GM12801 (cell line): ENCODE data around the gene TTC8.

Experiments used
- CTCF ChIP-seq: IDR thresholded peaks from one replicate; pipeline ENCODE4 v1.5.1; 2011; ENCODE audit warnings: control low read depth; ENCODE audit not compliant: insufficient read length; ENCODE audit errors: extremely low read depth

Gene TTC8

GRCh38 chr14:88792473-88793258, 31.8 kb upstream of the TTC8 start, which contains the start of gene EML5:
TSS of gene EML5 (minus strand) at chr14:88792953. CDS start at chr14:88792503, 450 bp downstream.
- TF ChIP-seq CTCF = no peak

DNA sequence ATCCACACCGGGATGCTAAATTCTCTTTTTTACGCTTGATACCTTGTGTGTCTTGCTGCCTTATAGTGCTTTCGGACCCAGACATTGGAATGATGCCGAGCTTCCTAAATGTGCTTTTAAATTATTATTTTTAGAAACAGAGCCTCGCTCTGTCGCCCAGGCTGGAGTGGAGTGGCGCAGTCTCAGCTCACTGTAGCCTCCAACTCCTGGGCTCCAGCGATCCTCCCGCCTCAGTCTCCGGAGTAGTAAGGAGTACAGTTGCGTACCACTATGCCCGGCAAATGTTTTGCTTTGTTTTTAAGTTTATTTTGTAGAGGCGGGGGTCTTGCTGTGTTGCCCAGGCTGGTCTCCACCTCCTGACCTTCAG, 31.2 kb upstream of the TTC8 start:
- no peak for TF ChIP-seq CTCF

GRCh38 chr14:88798156-88798555, 26.3 kb upstream of the TTC8 start:
- TF ChIP-seq CTCF = no peak

DNA sequence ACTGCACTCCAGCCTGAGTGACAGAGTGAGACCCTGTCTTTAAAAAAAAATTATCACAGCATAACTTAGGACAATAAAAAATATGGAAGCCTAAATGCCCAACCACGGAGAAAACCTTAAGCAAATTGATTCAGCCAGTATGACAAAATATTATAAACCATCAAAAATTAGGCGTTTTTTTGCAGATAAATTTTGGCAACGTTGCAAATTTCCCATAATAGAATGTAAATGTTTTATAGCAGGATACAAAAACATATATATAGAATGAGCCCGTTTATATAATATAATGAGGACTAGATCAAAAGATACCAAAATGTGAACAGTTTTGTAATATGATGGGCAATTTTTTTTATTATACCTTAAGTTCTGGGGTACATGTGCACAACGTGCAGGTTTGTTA, 24.9 kb upstream of the TTC8 start:
- TF ChIP-seq CTCF = no peak

- TF ChIP-seq CTCF = no peak
Observed at GRCh38 chr14:88802596-88802995, 21.9 kb upstream of the TTC8 start.

DNA sequence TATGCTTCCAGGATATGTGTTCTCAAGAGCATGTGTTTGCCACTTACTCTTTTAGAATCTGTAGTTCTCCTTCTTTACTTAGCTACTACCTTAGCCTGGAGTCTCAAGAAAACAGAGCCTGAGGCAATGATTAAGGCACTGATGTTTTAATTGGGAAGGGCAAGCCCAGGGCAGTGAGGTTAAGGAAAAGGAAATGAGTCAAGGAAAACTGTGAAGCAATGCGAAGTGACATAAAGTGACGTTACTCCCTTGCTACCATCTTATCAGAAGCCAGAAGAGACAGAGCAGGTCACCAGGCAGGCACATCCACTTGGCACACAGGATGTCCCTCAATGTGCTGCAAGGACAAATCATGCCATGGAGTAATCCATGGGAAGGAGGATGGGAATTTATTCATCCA, 20.4 kb upstream of the TTC8 start:
- TF ChIP-seq CTCF = no peak

DNA sequence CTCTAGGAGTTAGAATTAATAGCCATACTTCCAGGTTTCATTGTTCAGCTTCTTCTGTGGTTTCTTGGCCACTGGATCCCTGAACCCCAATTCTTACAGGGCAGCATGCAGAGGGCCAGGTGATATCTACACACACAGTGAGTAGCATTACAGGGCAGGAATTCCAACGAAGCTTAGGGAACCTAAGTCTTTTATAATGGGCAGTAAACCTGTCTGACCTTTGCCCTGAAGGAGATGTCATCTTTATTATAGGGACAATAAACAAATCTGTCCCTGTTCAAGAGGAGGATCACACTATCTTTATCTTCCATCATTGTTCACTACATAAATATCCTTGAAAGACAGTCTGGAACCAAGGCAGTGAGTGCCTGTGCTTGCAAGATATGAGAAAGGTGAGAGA, 20.0 kb upstream of the TTC8 start:
- no peak for TF ChIP-seq CTCF
